Fibroblast of pulmonary artery (primary cell): ENCODE results near the gene AIFM3.
"Not testable (repeated sequence)": the region's sequence is repeated elsewhere in the genome, so short reads cannot be mapped to it uniquely, and the experiment has no call there.

Experiments
- DNase-seq: peaks from one replicate; pipeline ENCODE4 v3.0.0-alpha.2; 2010; ENCODE audit warnings: low read depth
- H3K4me3 ChIP-seq: replicated peaks from 2 replicates; pipeline ENCODE4 v1.5.1; 2011; ENCODE audit warnings: low read depth, mild to moderate bottlenecking, control low read depth, low read length, moderate library complexity
- TF ChIP-seq, protein P1 (sequence below): IDR thresholded peaks from 2 replicates; pipeline ENCODE4 v1.5.1; 2011; ENCODE audit warnings: mild to moderate bottlenecking, control low read depth, low read length, inconsistent platforms; ENCODE audit errors: missing control alignments

The AIFM3 gene

DNA sequence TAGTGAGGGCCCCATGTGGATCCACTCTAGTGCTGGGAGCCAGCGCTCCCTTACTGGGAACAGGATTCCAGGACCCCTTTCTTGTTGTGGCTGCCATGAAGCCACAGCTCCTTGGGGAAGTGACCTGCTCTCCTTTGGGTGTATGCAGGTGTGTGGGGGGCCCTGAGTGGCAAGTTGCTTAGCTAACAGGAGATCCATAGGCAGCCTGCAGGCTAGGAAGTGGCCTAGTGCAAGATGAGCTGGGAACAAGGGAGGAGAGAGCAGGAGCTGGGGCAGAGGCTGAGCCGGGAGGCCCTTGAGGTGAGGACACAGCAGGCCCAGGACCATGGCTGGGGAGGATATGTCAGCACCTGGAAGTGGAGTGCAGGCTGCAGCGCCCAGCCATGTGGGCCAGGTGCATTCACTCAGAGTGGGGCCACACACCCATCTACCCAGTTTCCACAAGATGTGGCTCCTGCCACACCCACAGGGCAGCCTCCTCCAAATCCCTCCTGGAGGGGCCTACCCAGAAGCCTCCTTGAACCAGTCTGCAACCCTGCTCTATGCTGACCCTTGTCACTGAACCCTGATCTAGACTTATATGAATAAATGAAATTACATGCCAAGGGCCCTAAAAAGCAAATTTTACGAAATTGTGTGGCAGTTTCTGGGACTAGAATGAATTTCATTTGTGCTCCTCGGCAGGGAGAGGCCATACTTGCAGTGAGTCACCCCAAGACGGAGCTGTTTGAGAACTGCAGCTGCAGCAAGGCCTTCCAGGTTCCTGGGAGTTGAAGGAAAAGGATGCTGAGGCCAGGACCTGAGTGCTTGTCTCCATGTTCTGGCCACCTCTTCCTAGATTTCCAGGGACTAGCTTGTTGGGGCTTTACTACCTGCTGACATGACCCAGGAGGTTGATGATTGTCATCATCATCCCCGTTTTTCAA lies 31.6 kb downstream of the AIFM3 start:
- TF ChIP-seq, protein P1, sequence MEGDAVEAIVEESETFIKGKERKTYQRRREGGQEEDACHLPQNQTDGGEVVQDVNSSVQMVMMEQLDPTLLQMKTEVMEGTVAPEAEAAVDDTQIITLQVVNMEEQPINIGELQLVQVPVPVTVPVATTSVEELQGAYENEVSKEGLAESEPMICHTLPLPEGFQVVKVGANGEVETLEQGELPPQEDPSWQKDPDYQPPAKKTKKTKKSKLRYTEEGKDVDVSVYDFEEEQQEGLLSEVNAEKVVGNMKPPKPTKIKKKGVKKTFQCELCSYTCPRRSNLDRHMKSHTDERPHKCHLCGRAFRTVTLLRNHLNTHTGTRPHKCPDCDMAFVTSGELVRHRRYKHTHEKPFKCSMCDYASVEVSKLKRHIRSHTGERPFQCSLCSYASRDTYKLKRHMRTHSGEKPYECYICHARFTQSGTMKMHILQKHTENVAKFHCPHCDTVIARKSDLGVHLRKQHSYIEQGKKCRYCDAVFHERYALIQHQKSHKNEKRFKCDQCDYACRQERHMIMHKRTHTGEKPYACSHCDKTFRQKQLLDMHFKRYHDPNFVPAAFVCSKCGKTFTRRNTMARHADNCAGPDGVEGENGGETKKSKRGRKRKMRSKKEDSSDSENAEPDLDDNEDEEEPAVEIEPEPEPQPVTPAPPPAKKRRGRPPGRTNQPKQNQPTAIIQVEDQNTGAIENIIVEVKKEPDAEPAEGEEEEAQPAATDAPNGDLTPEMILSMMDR: no peak
- H3K4me3 ChIP-seq: no peak overlapping the region
- DNase-seq: no peak

DNA sequence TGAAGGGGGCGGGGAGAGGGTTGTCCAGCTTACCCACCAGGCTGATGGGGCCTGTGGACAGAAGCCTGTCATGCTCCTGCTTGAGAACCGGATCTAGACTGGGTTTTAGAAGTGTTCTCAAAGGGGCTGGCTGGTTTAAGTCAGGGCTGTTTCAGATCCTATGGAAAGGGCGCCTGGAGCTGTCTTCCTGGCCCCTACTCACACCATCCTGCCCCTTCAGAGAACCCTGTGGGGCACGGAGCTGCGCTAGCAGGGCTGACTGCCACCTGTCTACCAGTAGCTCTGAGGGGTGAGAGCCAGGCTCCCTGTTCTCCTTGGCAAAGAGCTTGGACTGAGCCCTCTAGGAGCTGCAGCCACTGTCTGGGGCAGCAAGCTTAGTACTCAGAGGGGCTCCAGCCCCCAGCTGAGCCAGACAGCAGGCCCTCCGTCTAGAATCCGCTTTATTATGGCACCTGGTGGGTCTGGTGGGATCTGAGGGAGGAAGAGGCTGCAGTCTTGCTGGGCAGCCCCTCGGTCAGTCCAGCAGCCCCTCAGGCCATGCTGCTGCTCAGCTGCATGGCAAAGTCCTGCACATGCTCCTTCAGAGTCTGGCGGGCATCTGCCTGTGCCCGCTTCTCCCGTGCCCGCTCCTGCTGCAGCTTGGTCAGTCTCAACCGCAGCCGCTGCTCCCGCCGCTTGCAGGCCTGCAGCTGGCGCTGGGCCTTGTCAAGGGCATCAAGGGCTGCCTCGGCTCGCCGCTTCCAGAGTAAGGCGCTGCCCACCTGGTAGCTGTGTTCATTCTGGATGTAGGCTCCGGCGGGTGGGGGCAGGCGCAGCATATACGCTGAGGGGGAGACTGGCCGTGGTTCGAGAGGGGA lies 32.5 kb downstream of the AIFM3 start:
- H3K4me3 ChIP-seq: no peak overlapping the region
- TF ChIP-seq, protein P1: no peak
- DNase-seq: no peak

DNA sequence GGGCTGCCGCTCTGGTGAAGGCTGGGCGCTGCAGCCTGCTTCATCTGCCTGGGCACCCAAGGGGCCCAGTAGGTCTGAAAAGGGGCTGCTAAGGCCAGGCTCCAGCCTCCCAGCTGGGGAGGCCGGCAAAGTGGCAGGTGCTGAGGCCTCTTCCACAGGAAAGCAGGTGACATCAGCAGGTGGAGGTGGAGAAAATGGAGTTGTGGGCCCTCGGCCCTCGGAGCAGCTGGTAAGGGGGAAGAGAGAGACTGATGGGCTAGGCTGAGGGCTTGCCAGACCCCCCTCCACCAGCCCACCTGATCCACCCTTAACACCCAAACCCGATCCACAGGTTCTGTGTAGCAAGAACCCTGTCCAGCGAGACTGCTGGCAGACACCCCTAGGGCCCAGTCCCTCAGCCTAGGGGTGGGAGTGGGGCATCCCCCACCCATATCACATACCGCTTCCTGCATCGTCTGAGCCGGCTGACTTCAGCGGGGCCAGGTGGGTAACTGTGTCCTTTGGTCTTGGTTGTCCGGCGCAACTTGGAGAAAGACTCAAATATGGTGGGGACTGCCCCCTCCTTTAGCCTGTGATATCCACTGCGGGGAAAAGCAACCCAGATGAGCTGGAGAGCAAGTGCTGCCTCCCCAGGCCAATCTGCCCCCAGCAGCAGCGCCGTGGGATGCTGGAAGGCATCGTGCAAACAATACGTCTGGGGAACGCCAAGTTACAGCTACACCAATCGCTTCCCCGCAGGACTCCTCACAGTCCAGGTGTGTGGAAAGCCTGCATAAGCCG lies 33.3 kb downstream of the AIFM3 start:
- peak overlapping the region; percentile 91 for H3K4me3 ChIP-seq

DNA sequence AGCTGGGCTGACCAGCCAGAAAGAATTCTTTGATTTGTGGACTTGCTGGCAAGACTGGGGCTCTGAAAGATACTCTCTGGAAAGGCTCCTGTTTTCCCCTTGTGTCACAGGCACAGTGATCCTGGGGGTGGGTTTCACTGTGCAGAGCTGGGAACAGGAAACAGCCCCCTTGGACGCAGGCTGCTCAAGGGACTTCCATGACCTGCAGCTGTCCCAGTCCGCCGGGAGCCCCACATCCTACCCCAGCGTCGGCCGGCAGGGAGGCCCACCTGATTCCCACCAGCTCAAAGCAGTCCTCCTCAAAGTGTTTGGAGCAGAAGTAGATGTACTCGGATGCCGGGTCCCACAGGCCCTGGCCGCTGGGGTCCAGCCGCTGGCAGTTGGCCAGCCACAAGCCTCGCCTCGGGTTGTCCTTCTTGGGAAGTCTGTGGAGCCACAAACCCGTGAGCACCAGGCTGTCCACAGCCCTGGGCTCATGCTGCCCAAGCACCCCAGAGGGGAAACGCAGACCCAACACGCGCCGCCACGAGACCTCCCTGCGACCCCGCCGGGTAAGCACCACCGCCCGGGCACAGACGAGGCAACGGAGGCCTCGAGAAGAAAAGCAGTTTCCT lies 34.0 kb downstream of the AIFM3 start:
- DNase-seq: no peak
- peak overlapping the region; percentile 91 for H3K4me3 ChIP-seq
- TF ChIP-seq, protein P1: no peak

More for the DNA sequence above, 33.3 kb downstream of the AIFM3 start:
- TF ChIP-seq, protein P1: no peak
- DNase-seq: no peak

DNA sequence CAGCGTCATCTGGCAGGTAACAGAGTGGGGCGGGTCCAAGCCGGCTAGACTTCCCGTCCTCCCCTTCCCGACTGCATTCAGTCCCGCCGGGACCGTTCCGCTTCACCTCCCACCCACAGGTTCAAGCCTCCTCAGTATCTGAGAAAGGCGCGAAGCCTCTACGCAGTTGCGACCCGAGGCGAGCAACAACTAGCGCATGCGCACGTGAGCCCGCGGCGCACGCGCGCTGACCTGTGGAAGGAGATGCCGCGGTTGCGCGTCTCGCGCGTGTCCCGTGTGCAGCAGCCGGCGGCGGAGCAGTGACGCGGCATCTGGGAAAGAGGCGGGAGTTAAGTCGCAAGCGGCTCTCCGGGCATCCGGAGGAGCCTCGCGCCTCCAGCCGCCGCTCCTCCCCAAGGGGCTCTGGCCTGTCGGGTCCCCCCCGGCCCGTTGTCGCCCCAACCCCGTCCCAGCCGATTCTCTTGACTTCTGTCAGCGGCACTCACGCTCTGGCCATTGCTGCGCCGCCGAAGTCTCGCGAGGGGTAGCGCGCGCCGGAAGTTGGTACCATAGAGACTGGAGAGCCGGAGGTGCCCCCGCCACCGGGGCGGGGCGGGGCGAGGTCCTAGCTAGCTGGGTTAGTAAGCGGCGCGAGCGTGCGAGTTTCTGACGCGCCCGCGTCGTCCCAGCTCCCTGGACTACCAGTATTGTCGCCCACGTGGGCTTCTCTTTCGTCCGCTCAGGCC lies 34.7 kb downstream of the AIFM3 start, which contains the start of gene THAP7:
Gene THAP7, minus strand, starts transcription at position 518 of the 725 bp plus-strand sequence. Its CDS starts 207 bp downstream, at position 311.
- TF ChIP-seq, protein P1: no peak
- DNase-seq: peak; percentile 95
- H3K4me3 ChIP-seq: peak within 1 kb of the TSS; percentile 91

DNA sequence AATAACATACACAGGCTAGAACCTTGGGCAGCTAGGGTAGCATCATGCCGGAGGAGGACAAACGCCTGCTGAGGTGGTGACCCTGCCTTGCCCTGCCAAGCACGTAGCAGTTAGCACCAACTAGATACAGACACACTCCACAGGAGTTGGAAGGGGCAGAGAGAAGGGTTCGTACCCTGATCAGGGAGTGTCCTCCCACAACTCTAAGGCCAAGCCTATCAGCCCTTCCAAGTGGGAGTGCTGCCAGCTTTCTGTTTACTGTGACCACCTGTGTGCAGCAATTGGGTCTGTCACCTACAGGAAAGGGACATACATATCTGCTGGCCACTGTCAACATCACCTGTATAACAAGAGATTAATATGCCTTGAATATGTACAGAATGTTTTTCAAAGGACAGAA lies 36.7 kb downstream of the AIFM3 start:
- no peak for DNase-seq
- no peak overlapping the region for H3K4me3 ChIP-seq
- TF ChIP-seq, protein P1: no peak

DNA sequence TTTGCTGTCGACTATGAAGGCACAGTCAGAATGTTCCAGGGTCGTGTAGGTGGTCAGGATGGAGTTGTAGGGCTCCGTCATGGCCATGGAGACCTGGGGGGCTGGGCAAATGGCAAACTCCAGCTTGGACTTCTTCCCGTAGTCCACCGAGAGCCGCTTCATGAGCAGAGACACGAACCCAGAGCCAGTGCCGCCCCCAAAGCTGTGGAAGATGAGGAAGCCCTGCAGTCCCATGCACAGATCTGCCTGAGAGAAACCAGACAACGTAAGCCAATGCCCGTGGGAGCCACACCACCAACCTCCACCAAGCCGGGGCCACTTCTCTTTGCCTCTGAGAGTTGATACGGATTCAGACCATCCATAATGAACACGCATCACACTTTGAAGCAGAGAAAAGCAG lies 42.2 kb downstream of the AIFM3 start:
- DNase-seq, H3K4me3 ChIP-seq: not testable (repeated sequence)
